Activated naive CD8-positive, alpha-beta T cell treated with anti-CD3 and anti-CD28 coated beads, Interleukin-2, amount 50 U/mL, for 16 hours (primary cell): ENCODE measurements around the gene PSMB10.
"Not testable (repeated sequence)": the region's sequence is repeated elsewhere in the genome, so short reads cannot be mapped to it uniquely, and the experiment has no call there.

Experiments used
- DNase-seq: peaks from one replicate; pipeline ENCODE4 v3.0.0-alpha.2; 2020; ENCODE audit warnings: low read depth, low spot score

Gene PSMB10

DNA sequence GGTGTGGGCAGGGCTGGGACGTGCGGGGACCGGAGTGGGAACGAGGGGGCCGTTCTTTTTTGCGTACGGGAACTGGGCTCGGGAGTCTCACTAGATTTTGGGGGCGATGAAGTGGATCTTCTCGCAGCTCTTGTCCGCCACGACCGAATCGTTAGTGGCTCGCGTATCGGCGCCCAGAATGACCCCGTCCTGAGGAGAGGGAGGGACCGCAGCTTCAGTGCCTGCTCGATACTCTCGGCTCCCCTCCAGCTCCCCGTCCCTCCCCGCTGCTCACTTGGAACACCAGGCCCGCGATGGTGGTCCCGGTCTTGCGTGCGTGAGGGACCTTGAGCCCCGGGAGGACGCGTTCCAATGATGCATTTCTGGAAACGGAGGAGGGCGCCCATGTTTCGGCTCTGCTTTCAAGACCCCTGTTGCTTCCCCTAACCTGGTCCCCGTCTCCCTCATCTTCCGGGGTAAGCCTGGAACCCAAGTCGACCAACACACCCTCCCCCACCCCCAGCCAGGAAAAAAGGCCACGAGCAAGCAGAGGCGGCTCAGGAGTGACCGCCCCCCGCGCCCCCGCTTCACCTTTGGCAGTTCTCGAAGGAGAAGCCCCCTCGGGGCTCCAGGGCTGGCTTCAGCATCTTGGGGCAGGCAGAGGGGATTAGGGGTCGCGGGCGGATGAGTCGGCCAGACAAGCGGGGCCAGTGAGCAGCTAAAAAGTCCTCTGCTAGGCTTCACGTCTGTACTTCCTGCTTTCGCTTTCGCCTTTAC is at the start of gene PSMB10:
PSMB10 (minus strand) TSS at position 727 of the 756 bp plus-strand sequence; CDS start at position 626, 101 bp downstream.
- no peak for DNase-seq

GRCh38 chr16:67982011-67982696 is 45.5 kb upstream of the PSMB10 start:
- no peak for DNase-seq

- DNase-seq = no peak
These were observed 43.5 kb upstream of the PSMB10 start, which contains the start of gene DPEP3 for GRCh38 chr16:67979955-67980678. TSS of gene DPEP3 (minus strand) at chr16:67980499. CDS start at chr16:67980380, 119 bp downstream.

DNA sequence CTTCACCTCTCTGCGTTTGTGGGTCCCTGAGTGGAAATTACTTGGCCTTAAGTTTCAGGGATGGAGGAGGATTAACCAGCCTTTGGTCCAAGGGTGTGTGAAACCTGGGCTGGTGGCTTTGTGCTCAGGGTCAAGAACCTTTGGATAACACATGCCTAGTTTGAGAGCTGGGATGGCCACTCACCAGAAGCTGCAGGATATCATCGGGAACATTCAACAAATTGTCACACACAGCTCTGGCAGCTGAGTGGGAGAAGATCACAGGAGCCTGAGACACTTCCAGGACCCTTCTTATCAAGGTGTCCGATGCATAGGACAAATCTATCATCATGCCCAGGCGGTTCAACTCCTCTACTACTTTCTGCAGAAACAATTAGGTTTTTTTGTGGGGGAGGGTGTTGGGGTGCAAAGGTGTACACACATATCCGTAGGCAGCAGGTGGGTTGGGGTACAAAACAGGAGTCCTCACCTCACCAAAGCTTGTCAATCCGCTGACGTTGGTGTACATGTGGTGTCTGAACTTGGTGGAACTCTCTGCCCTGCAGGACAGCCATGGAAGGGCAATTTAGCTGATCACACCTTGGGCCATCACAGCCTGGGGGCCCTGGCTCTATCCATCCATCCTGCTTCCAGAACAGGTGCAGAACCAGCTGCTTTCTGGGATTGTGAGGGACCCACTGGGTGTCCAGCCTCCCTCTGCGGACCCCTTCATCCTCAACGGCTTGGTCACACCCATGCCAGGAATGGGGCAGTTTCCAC is 41.0 kb upstream of the PSMB10 start:
- DNase-seq = no peak

- no peak for DNase-seq
These were observed 40.4 kb upstream of the PSMB10 start for GRCh38 chr16:67977005-67977404.

GRCh38 chr16:67976205-67976604 is 39.6 kb upstream of the PSMB10 start:
- no peak for DNase-seq

DNA sequence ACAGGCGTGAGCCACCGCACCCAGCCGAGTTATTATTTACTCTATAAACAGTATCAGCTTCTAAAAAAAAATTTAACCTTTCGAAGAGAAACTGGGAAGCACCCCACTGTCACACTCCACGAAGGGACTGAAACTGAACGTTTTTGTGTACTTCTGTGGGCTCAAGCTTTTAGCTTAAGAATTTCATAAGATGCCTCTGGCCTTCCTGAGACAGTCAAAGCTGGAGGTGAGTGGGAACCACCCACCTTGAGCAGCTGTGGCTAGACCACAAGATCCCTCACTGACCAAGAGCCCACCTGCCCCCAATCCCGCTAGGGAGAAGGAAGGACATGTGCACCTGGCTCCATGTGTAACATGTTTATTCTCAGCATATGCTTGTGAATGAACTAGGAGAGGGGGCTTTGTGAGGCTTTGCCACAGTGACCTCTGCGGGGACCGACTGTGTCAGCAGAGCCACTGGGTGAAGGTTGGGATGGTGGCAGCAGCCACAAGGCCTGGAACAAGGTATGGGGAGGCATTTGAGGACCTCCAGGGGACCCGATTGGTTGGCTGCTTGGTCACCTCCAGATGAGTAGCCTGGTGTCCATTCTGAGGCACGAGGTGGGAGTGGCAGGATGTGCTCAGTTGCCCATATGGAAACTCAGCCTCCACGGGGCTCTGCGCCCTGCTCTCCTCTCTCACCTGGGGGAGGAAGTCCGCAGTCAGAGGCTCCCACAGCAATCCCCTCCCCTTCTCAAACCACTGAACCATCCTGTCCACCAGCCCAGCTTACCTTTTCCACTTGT is 38.9 kb upstream of the PSMB10 start:
- DNase-seq = no peak

DNA sequence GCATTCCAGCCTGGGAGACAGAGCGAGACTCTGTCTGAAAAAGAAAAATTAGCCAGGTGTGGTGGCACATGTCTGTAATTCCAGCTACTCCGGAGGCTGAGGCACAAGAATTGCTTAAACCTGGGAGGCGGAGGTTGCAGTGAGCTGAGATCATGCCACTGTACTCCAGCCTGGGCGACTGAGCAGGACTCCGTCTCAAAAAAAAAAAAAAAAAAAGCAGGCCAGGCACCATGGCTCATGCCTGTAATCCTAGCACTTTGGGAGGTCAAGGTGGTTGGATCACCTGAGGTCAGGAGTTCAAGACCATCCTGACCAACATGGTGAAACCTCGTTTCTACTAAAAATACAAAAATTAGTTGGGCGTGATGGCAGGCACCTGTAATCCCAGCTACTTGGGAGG is 35.6 kb upstream of the PSMB10 start:
- not testable (repeated sequence) for DNase-seq

DNA sequence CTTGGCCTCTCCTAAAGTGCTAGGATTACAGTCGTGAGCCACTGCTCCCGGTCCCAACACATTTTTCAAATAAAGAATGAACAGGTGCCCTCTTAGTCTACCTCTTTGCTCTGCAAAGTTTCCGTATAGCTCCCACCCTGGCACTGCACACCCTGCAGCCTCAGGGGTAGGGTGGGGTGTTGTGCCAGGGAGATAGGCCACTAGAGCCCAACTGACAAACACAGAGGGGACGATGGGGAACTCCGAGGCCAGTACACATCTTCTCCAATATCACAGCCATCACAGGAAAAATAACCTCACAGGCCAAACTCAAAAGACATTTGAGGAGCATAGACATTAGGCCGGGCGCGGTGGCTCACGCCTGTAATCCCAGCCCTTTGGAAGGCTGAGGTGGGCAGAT is 34.5 kb upstream of the PSMB10 start:
- DNase-seq = no peak

GRCh38 chr16:67969254-67970039 is 32.8 kb upstream of the PSMB10 start:
- no peak for DNase-seq

DNA sequence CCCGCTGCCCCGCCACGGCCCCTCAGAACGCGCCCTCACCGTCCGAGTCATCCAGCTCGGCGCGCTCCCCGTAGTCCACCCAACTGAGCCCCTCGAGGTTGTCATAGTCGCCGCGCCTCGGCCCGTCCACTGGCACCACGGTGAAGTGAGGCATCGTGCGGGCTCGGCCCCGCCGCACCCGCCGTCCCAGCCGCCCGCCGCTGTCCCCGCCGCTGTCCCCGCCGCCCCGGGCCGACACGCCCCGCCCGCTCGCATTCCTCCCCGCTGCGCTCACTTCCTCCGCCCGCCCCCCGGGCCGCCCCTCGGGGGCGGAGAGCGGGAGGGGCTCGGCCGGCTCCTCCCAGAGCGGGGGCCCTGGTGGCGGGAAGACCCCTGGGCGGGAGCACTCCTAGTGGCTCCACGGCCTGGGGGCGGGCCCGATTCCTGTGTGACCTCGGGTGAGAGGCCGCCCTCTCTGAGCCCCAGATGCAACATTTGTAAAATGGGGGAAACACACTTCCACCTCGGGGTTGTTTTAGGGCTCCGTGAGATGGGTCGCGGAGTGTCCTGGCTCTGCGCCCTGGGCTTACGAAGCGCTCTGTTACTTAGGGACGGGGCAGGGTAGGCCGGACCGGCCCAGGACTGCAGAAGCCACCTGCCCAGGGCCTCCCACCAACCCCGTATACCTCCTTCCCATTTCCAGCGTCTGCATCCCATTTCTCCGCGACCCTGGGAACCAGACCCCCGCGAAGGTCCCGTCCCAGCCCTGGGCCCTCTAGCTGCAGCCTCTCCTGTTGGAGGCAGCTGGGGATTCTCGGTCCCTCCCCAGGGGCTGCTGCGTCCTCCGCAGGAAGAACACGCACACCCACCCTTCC is 32.0 kb upstream of the PSMB10 start, which contains the start of gene SLC12A4:
SLC12A4 (minus strand) TSS at position 238 of the 854 bp plus-strand sequence; CDS start at position 154, 84 bp downstream.
- DNase-seq = peak; percentile 78

DNA sequence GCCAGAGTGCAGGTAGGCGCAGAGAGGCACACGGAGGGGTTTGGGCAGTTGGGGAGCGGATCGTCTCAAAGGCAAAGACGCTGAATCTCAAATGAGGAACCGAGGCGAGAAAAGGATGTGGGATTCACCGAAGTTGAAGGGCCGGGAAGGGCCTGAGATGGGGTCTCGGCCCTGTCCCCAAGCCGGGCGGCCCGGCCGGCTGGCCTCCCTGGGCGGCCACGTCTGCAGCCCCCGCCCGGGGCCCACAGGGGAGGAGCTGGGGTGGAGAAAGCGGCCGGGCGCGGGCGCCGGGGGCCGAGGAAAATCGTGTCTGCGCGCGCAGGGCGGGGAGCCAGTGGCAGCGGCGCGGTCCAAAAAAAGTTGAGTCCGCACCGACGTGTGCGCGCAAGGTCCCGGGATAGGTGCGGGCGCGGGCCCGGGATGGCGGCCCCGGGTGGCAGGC is 31.3 kb upstream of the PSMB10 start:
- DNase-seq = no peak

DNA sequence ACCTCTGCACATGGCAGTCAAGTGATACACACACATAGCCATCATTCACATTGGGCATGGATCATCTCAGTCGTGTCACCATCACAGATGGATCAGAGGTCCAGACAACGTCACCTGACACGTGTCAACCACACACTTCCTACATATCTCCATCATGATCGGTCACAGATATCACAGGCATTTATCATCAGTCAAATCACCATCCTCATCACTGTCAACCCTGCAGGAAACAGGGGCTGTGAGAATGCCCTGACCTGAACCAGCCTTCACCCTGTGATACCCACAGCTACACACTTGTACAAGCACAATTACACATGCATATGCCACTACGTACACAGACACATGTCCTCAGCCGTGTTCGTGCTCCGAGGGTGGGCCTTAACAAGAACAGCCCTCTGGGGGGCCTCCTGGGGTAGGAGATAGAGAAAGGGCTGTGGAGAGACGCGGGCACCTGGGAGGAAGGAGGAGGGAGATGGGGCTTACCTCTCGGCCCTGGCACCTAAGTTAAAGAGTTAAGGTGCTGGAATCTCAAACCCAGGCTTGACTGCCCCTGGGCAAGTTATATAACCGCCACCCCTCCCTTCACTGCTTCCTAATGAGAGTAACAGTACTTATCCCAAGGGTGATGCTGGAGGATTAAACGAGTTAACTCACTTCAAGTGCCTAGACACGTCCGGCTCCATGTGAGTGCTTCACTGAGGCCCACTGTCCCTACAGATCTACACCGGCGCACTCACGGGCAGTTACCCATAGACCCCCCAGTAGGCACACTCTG is 30.7 kb upstream of the PSMB10 start:
- no peak for DNase-seq

DNA sequence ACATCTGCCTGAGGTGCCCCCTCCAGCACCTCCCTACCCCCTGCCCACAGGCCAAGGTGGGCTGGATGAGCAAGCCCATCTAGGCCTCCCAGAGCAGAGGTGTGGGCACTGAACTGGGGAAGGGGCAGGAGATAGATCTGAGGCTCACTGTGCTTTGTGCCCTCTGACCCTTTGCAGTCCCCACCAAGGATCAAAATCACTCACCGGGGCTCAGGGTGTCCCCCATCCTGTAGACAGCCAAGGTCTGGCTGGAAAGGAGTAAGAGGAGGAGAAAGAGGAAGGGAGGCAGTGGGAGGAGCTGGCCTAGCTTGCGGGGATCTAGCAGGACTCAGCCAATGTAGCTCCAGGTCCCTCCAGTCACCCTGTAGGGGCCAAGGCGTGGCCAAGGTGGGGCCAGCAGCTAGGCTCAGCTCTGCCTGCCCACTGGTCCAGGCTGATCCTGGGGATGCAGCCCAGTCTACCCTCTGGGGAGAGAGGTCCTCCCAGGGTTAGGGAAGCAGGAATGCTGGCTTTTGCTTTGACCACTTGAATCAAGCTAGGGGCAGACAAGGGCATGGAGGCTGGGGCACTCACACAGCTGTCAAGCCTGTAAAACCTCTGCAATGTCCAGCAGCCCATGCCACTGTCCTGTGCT is 30.0 kb upstream of the PSMB10 start:
- DNase-seq = no peak

GRCh38 chr16:67965668-67966548 is 29.3 kb upstream of the PSMB10 start:
- DNase-seq = no peak

DNA sequence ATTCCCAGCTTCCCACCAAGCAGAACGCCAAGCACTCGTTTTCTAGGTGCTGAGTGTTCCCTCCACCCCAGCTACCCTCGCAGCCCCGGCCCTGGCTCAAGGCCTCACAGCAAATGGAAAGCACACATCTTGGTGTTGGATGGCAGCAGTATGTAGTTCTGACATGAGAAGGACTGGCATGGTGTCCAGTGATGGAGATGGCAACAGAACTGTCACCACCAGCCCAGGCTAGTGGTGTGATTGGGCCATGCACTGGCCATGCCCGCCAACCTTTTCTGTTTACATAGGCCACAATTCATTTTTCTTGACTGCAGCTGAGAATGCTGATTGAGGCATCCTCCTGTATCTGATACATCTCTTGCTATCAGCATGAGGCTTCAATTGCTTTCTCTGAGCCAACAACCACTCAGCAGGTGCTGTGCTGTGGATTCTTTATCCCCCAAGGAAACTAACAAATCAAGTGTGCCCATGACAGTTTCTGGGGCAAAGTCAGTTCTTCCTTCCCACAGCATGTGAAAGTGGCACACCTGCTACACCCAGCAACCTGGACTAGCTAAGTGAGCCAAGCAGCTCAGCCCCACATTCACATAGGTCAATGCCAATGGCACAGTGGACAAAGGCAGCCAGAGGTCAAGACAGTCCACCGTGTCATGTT is 28.0 kb upstream of the PSMB10 start:
- DNase-seq = no peak
